ENCODE measurements around the gene MICU2. TPM values are rescaled to one million over a fixed set of nuclear protein-coding genes. Genes with fewer than 3 reads are reported as not detected.

Gene MICU2
- total RNA-seq, 2 experiments from 2014 or later = 28.0 to 30.5 TPM

DNA sequence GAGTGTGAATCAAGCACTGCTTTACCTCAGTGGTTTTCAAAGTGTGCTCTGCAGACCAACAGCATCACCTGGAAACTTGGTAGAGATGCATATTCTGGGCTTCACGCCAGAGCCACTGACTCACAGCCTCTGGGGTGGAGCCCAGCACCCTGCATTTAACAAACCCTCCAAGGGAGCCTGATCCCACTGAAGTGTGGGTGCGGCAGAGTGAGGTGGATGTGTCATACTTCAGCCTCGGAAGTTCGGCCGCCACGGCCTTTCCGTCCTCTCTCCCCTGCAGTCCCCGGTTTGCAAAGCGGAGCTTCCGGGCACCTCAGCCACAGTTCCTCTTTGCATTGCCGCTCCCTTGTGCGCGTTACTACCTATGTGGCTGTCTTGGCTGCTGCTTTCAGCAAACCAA, 33.3 kb upstream of the MICU2 start:
- TF ChIP-seq, protein P1, sequence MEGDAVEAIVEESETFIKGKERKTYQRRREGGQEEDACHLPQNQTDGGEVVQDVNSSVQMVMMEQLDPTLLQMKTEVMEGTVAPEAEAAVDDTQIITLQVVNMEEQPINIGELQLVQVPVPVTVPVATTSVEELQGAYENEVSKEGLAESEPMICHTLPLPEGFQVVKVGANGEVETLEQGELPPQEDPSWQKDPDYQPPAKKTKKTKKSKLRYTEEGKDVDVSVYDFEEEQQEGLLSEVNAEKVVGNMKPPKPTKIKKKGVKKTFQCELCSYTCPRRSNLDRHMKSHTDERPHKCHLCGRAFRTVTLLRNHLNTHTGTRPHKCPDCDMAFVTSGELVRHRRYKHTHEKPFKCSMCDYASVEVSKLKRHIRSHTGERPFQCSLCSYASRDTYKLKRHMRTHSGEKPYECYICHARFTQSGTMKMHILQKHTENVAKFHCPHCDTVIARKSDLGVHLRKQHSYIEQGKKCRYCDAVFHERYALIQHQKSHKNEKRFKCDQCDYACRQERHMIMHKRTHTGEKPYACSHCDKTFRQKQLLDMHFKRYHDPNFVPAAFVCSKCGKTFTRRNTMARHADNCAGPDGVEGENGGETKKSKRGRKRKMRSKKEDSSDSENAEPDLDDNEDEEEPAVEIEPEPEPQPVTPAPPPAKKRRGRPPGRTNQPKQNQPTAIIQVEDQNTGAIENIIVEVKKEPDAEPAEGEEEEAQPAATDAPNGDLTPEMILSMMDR (IDR thresholded peaks at IDR 0.05) = no peak
- ChIA-PET CTCF (interaction anchor here (1.0 to 3.5 kb wide), 21 partner anchors 11 to 640 kb away, joined by 3 to 29 read pairs (median 5); partner anchors contain the start of gene MICU2), POLR2A (no interaction called here)
- H3K27me3 Mint-ChIP-seq = peaks cover 5% of the 10 kb centered on the region
- intact Hi-C loops (cut with micrococcal nuclease) = loop anchor here (10.0 kb wide), 1 partner anchor 638 kb away; no protein-coding TSS in a partner anchor
- H3K27ac Mint-ChIP-seq = no peak overlapping the region
- no peaks in the 10 kb centered on the region for H3K9me3 Mint-ChIP-seq
- DNase-seq = peak; percentile 44
- H3K36me3 Mint-ChIP-seq (ENCODE audit: low read depth) = no peaks in the 10 kb centered on the region
- no peak overlapping the region for H3K4me3 Mint-ChIP-seq
- peak; percentile 69 for ATAC-seq
- no peaks in the 10 kb centered on the region for H3K4me1 Mint-ChIP-seq (ENCODE audit: low read depth)

DNA sequence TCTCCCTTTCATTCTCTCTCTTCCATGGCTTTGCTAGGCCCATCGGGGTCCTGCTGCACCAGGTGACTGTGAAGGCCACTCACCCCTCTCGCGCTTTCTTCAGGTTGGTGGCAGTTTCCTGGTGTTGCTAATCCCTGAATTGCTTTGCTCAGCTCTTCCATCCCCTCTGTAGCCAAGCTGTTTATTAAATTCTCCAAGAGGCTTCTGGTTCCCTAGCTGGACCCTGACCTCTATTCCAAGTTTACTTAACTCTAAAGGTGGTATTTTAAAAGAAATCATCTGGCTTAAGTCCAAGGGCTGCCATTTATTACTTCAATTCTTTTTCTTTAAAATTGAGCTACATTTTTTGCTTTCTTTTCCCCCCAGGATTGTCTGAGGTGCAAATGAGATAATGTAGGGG, 32.7 kb upstream of the MICU2 start:
- Mint-ChIP-seq H3K36me3 (ENCODE audit: low read depth) (no peaks in the 10 kb centered on the region), H3K27me3 (peaks cover 8% of the 10 kb centered on the region), H3K4me1 (ENCODE audit: low read depth) (no peaks in the 10 kb centered on the region), H3K9me3 (peaks cover 2% of the 10 kb centered on the region), H3K4me3 (no peak overlapping the region), H3K27ac (no peak overlapping the region)
- TF ChIP-seq, protein P1 (IDR thresholded peaks at IDR 0.05) = no peak
- DNase-seq (no peak), ATAC-seq (no peak)
- intact Hi-C loops (cut with micrococcal nuclease) = loop anchor here (10.0 kb wide), 1 partner anchor 638 kb away; no protein-coding TSS in a partner anchor
- ChIA-PET POLR2A (no interaction called here), CTCF (interaction anchor here (0.8 to 3.5 kb wide), 6 partner anchors 8 to 64 kb away, joined by 3 to 29 read pairs (median 14); no protein-coding TSS in a partner anchor)

DNA sequence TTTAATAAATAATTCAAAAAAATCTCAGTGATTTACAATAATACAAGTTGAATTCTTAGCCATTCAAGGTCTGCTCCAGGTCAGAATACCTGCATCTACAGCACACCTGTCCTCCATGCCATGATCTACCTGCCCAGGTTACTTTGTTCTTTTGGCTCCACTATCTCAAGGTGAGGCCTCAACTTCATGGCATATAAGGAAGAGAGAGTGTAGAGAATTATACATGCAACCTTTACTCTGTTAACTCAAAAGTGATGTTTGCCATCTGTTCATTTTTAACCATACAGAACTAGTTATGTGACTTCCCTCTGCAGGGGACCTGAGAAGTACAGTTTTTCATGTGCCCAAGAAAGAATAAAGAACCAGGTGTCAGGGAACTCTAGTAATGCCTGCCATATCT, 28.2 kb upstream of the MICU2 start:
- Mint-ChIP-seq H3K4me1 (ENCODE audit: low read depth) (no peaks in the 10 kb centered on the region), H3K36me3 (ENCODE audit: low read depth) (no peaks in the 10 kb centered on the region), H3K27ac (no peak overlapping the region), H3K9me3 (peaks cover 6% of the 10 kb centered on the region), H3K4me3 (no peak overlapping the region), H3K27me3 (peaks cover 11% of the 10 kb centered on the region)
- TF ChIP-seq, protein P1 (IDR thresholded peaks at IDR 0.05) = no peak
- ChIA-PET POLR2A (no interaction called here), CTCF (no interaction called here)
- DNase-seq = no peak
- intact Hi-C loops (cut with micrococcal nuclease) = loop anchor here (10.0 kb wide), 1 partner anchor 643 kb away; no protein-coding TSS in a partner anchor
- no peak for ATAC-seq

DNA sequence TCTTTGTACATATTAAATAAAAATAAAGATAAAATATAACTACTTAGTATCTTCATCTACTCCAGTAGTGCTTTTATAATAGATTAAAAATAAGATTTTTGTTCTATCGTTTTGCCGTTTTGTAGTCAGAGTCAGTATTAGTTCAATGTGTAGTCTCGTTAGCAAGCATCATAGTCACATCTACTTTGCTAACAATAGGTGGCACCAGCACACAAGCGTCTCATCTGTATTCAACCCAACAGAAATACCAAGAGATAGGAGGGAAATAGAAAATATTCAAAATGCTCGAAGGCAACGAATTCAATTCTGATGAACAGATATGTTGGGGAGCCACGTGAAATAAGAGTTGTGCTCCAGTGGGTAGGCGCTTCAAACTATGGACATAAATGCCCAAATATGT, 21.4 kb upstream of the MICU2 start:
- TF ChIP-seq, protein P1 (IDR thresholded peaks at IDR 0.05) = no peak
- Mint-ChIP-seq H3K4me3 (no peak overlapping the region), H3K4me1 (ENCODE audit: low read depth) (no peaks in the 10 kb centered on the region), H3K27me3 (peaks cover 5% of the 10 kb centered on the region), H3K36me3 (ENCODE audit: low read depth) (no peaks in the 10 kb centered on the region), H3K27ac (no peak overlapping the region), H3K9me3 (no peaks in the 10 kb centered on the region)
- ChIA-PET POLR2A (no interaction called here), CTCF (interaction anchor here (0.6 to 2.7 kb wide), 3 partner anchors 12 to 21 kb away, joined by 3 to 12 read pairs (median 4); no protein-coding TSS in a partner anchor)
- ATAC-seq = no peak
- peak; percentile 22 for DNase-seq
- intact Hi-C loops (cut with micrococcal nuclease) = no loop called here

DNA sequence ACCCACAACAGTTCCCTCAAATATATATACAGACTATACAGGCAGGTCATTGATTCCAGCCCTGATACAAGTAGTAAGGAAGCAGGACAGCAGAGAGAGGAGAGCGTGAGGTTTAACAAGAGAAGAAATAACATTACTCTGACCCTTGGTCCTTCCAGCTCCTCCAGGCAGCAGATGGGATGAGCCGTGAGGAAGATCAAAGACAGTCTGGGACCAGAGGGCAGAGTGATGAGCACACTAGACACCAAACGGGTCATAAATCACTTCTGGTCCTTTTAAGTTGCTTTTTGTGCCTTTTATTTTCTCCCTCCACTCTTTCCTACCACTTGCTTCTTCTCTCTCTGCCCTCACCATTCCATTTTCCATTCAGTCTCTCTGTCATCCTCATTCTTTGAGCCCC, 16.9 kb upstream of the MICU2 start:
- DNase-seq = no peak
- TF ChIP-seq, protein P1 (IDR thresholded peaks at IDR 0.05) = no peak
- Mint-ChIP-seq H3K9me3 (no peaks in the 10 kb centered on the region), H3K4me3 (no peak overlapping the region), H3K36me3 (ENCODE audit: low read depth) (no peaks in the 10 kb centered on the region), H3K4me1 (ENCODE audit: low read depth) (no peaks in the 10 kb centered on the region), H3K27ac (no peak overlapping the region), H3K27me3 (peaks cover 15% of the 10 kb centered on the region)
- intact Hi-C loops (cut with micrococcal nuclease) = no loop called here
- POLR2A ChIA-PET = no interaction called here
- ATAC-seq = no peak
- CTCF ChIA-PET = no interaction called here

All from activated CD8-positive, alpha-beta T cell treated with anti-CD3 and anti-CD28 coated beads for 36 hours (primary cell).